ENCODE data around the gene HTRA2.

Gene HTRA2

DNA sequence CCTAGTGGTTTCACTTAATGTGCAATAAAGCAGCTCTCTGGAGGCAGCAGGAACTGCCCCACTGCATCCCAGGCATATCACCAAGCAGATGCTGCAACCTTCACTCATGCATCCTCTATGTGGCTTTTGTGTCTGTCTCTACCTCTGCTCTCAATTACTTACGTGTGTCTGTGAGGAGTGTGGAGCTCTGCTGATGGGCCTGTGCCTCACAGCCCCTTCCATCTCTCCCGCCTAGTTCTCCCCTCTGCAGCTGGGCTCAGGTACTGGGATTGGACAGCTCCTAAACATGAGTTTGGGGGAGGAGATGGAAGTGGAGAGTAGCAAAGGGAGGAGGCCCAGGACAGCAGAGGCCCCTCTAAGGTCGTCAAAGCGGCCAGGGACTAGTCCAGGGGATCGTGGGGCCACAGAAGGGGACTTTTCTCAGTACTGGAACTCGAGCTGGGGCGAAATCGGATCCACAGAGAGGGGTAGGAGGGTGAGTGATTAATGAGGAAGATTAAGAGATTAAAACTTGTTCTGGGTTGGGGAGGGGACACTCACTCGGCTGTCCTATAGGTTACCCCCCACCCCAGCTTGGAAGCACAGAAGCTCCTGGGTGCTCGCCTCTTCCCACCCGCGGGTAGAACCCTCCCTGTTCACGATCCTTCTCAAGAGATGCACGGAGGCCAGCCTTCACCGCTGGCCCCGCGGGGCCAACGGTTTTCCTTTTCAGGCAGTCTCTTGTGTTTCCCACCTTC, 28.2 kb upstream of the HTRA2 start:
- DNase-seq: peak; percentile 48

GRCh38 chr2:74502147-74502719, 27.5 kb upstream of the HTRA2 start:
- DNase-seq: no peak

- DNase-seq: peak; percentile 80
Observed at GRCh38 chr2:74502720-74503505, 26.8 kb upstream of the HTRA2 start.

DNA sequence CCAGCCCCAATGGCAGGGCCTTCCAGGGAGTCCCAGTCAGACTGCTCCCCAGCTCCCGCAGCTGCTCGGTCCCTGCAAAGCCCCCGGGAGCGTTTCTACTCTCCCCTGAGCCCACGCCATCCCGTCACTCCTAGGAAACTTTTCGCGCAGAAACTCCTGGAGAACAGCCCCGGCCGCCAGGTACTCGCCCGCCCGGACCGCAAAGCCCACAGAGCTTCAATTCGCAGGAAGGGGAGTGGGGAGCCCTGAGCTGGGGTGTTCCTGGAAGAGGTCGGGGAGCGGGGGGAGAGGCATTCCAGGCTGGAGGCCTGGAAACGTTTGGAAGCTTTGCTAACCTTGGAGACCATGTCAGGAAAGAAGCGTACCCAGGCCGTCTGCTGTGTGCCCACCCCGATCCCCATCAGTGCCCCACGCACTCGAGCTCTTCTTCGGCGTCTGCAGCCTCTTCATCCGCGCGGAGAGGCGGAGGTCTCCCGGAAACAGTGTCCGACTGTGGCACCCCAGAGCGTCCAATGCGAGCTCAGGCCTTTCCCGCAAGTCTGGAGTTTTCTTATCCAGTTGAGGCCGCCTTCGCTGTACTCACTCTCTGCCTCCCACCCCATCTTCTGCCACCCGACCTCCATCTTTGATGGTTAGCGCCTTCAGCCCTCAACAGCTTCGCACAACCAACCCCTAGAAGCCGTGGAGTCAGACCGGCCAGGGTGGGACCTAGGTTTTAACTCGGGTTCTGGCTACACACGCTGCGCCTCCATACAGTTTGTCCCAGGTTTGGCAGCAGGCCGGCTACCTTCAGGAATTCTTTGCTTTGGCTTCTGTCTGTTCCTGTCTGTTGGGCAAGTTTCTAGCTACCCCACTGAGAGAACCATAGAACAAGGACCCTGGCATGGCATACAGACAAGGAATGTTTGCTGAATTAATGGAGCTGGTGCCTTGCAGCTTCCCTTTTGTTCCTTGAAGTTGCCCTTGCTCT, 25.9 kb upstream of the HTRA2 start:
- DNase-seq: peak; percentile 49

DNA sequence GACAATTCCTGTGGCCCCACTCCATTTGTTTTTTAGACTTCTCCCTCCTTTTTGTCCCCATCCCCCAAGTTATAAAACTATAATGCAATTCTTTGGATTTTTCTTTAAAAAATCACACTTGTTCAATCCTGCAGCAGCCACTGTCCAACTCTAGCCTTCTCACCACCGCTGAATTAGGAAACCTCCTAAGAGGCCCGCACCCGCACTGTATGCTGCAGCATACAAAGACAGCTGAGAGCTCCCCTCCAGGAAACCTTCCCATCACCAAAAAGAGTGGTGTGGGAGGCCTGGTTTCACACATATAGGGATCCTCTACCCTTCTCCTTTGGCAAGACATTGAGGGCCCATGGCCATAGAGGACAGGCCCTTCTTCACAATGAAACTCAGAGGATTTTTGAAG, 25.1 kb upstream of the HTRA2 start:
- DNase-seq: no peak

- no peak for DNase-seq
Observed at GRCh38 chr2:74505448-74506246, 24.1 kb upstream of the HTRA2 start.

DNA sequence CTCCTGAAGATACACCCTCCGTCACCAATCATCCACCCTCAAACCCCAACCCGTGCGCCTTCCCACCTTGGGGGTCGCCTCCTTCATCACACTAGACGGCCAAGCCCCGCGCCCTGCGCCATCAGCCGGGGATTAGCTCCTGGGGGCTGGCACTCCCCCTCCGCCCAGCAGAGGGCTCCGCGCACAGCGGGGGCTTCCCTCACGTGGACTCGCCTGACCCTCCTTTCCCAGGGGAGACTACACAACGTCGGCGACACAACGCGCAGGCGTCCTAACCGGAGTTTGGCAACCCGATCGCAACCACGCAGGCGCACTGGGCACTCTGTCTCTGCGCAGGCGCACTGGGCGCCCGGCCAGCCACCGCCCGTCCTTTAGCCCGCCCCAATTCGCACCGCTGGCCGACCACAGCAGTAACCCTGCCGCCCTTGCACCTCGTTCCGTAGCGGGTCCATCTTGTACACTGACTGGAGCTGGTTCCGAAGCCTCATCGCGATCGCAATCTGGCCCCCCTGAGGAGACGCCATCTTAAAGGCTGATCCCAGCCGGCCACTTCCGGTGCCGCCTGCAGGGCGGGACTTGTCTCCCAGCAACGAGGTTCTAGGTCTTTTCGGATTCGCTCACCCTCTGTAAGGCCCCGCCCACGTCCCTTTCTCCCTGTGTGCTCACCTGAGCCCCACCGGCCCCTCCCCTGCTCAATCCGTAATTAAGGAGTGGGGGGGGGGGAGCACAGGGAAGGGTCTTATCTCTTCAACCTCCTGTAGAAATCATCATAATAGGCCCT, 22.4 kb upstream of the HTRA2 start, which contains the start of gene PCGF1:
TSS of gene PCGF1 (minus strand) at position 551 of the 781 bp plus-strand sequence. CDS start at position 524, 27 bp downstream.
- DNase-seq: peak; percentile 99

- peak; percentile 67 for DNase-seq
Observed at GRCh38 chr2:74507926-74508520, 21.7 kb upstream of the HTRA2 start.

DNA sequence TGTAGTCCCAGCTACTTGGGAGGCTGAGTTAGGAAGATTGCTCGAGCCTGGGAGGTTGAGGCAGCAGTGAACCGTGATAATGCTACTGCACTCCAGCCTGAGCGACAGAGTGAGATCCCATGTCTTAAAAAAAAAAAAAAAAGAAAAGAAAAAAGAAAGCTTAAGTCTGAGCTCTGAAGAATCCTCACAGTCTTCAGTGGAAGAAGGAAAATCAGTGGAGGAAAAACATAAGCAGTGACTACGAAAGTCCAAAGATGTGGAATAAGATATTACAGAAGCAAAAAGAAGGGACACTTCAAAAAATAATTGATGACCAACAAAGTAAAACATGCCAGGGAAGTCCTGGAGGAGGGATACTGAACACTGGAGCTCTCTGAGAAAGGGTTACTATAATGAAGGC, 19.5 kb upstream of the HTRA2 start:
- no peak for DNase-seq

- no peak for DNase-seq
Observed at GRCh38 chr2:74511104-74511989, 18.4 kb upstream of the HTRA2 start.

- no peak for DNase-seq
Observed at GRCh38 chr2:74512744-74513604, 16.8 kb upstream of the HTRA2 start.

GRCh38 chr2:74513605-74514367, 15.9 kb upstream of the HTRA2 start:
- no peak for DNase-seq

DNA sequence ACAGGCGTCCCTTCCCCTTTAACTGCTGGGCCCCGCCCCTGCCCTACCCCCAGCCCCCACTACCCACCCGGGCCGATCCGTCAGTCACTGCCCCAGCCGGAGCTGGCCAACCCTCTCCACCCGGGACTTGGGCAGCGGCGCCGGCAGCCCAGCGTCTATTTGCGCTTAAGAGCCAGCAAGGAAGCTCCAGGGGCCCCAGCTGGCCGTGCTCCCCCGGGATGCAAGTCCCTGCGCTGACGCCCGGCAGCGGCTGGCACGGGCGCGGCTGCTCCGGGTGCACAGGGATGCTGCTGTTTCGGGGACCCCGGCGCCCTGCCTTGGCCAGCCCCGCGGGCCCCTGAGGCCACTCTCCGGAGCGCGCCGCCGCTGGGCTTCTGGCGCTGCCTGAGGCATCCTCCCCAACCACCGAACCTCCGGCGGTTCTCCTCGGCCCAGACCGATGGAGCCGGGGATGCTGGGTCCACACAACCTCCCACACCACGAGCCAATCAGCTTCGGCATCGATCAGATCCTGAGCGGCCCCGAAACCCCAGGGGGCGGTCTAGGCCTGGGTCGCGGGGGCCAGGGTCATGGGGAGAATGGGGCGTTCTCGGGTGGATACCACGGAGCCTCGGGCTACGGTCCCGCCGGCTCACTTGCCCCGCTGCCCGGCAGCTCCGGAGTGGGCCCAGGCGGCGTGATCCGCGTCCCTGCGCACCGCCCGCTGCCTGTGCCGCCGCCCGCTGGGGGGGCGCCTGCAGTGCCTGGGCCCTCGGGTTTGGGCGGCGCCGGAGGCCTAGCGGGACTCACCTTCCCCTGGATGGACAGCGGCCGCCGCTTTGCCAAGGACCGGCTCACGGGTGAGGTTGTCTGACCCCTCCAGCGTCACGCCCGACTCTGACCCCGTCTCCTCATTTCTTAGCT, 15.1 kb upstream of the HTRA2 start, which contains the start of gene TLX2:
TSS of gene TLX2 (plus strand) at position 83 of the 903 bp plus-strand sequence. CDS start at position 440, 357 bp downstream.
- DNase-seq: no peak

- no peak for DNase-seq
Observed at GRCh38 chr2:74515271-74515980, 14.3 kb upstream of the HTRA2 start.

DNA sequence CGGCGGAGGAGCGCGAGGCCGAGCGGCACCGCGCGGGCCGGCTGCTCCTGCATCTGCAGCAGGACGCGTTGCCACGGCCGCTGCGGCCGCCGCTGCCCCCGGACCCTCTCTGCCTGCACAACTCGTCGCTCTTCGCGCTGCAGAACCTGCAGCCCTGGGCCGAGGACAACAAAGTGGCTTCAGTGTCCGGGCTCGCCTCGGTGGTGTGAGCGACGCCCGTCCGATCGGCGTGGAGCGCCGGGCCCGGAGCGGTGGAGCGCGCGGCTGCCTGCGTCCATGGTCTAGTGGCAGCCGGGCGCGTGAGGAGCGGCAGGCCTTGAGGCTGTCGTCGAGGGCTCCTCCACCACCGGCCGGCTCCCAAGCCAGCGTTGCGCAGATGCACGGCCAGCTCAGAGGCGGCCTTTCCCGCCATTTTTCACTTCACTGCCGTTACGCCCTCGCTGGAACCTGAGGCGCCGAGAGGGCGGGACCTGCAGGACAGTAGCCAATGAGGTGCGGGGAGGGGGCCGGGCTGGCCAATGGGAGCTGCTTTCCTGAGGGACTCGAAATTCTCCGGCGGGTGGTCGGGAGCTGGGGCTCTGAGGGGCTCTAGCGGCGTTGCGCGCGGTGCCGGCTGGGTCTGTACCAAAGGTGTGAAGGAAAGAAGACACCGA, 13.6 kb upstream of the HTRA2 start:
- DNase-seq: peak; percentile 83

All from right forelimb (tissue), 1 donor.